ENCODE results near the gene SHTN1. TPM values are rescaled to one million over a fixed set of nuclear protein-coding genes. Genes with fewer than 3 reads are reported as not detected.

Gene SHTN1
- total RNA-seq, 1 donor from 2014 or later: 12.0 TPM

DNA sequence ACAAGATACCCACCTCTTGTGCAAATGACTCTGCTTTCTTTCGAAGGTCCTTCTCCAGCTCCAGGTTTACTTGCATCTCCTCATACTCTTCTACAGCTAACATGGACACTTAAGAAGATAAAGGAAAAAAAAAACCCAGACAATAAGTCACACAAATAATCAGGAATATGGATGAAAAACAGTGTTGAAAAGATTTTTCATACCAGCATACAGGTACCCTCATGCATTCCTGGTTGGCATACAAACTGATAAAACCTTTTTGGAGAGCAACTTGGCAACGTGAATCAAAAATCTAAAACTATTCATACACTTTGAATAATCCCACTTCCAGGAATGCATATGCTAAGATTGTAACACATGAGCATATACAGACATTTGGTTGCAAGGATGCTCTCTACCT lies 60.1 kb downstream of the SHTN1 start:
- no peak for DNase-seq (ENCODE audit: low read depth)

DNA sequence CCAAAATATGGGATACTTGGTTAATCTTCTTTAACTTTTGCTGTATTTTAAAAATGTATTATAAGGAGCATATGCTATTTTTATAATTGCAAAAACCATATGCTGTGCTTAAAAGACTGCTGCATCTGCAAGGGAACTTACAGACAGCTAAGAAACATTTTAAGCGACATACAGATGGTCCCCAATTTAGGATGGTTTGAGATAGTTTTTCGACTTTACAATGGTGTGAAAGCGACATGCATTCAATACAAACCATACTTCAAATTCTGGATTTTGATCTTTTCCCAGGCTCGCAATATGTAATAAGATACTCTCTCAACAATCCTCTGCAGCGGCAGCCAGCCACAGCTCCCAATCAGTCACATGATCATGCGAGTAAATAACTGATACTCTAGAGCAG lies 73.2 kb downstream of the SHTN1 start:
- no peak overlapping the region for H3K4me3 ChIP-seq (ENCODE audit: low read depth, low read length)
- H3K36me3 ChIP-seq (ENCODE audit: control insufficient read depth, insufficient read depth, low read length): no peaks in the 10 kb centered on the region
- TF ChIP-seq, protein P1, sequence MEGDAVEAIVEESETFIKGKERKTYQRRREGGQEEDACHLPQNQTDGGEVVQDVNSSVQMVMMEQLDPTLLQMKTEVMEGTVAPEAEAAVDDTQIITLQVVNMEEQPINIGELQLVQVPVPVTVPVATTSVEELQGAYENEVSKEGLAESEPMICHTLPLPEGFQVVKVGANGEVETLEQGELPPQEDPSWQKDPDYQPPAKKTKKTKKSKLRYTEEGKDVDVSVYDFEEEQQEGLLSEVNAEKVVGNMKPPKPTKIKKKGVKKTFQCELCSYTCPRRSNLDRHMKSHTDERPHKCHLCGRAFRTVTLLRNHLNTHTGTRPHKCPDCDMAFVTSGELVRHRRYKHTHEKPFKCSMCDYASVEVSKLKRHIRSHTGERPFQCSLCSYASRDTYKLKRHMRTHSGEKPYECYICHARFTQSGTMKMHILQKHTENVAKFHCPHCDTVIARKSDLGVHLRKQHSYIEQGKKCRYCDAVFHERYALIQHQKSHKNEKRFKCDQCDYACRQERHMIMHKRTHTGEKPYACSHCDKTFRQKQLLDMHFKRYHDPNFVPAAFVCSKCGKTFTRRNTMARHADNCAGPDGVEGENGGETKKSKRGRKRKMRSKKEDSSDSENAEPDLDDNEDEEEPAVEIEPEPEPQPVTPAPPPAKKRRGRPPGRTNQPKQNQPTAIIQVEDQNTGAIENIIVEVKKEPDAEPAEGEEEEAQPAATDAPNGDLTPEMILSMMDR (IDR thresholded peaks at IDR 0.05; ENCODE audit: insufficient read depth, low read length, poor library complexity, severe bottlenecking): no peak
- H3K27me3 ChIP-seq (ENCODE audit: control insufficient read depth, insufficient read depth, low read length): no peaks in the 10 kb centered on the region
- DNase-seq (ENCODE audit: low read depth): no peak

More for the DNA sequence above, 60.1 kb downstream of the SHTN1 start:
- TF ChIP-seq, protein P1 (IDR thresholded peaks at IDR 0.05; ENCODE audit: insufficient read depth, low read length, poor library complexity, severe bottlenecking): no peak
- H3K4me3 ChIP-seq (ENCODE audit: low read depth, low read length): no peak overlapping the region
- H3K27me3 ChIP-seq (ENCODE audit: control insufficient read depth, insufficient read depth, low read length): no peaks in the 10 kb centered on the region
- no peaks in the 10 kb centered on the region for H3K36me3 ChIP-seq (ENCODE audit: control insufficient read depth, insufficient read depth, low read length)

DNA sequence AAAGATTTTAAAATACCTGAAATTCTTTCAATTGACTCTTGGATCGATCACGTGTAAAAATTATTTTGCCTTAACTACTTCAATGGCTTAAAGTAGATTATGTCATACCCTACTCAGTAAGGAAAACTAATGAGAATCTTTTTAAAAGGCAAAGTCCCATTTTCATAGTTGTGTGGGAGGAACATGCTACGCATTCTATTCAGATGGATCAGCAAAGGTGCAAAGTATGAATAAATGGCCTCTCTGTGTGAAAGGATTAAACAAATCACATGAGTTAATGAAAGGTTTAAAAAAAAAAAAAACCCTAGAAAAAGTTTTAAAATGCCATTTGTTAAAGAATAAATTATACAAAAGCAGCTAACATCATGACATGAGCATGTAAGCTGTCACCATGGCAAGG lies 78.6 kb downstream of the SHTN1 start:
- Histone ChIP-seq H3K27me3 (ENCODE audit: control insufficient read depth, insufficient read depth, low read length) (no peaks in the 10 kb centered on the region), H3K4me3 (ENCODE audit: low read depth, low read length) (no peak overlapping the region), H3K36me3 (ENCODE audit: control insufficient read depth, insufficient read depth, low read length) (no peaks in the 10 kb centered on the region)
- TF ChIP-seq, protein P1 (IDR thresholded peaks at IDR 0.05; ENCODE audit: insufficient read depth, low read length, poor library complexity, severe bottlenecking): no peak
- no peak for DNase-seq (ENCODE audit: low read depth)

DNA sequence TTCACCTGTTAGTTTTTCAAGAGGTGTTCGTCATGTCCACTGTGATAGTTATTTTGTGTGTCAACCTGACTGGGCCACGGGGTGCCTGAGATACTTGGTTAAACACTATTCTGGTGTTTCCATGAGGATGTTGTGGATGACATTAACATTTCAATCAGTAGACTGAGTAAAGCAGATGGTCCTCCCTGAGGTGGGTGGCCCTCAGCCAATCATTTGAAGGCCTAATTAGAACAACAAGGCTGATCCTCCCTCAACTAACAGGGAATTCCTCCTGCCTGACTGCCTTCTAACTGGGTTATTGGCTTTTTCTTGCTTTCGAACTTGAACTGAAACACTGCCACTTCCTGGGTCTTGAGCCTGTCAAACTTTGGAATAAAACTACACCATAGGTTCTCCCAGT lies 79.9 kb downstream of the SHTN1 start:
- Histone ChIP-seq H3K36me3 (ENCODE audit: control insufficient read depth, insufficient read depth, low read length) (no peaks in the 10 kb centered on the region), H3K27me3 (ENCODE audit: control insufficient read depth, insufficient read depth, low read length) (no peaks in the 10 kb centered on the region), H3K4me3 (ENCODE audit: low read depth, low read length) (no peak overlapping the region)
- no peak for DNase-seq (ENCODE audit: low read depth)
- TF ChIP-seq, protein P1 (IDR thresholded peaks at IDR 0.05; ENCODE audit: insufficient read depth, low read length, poor library complexity, severe bottlenecking): no peak

DNA sequence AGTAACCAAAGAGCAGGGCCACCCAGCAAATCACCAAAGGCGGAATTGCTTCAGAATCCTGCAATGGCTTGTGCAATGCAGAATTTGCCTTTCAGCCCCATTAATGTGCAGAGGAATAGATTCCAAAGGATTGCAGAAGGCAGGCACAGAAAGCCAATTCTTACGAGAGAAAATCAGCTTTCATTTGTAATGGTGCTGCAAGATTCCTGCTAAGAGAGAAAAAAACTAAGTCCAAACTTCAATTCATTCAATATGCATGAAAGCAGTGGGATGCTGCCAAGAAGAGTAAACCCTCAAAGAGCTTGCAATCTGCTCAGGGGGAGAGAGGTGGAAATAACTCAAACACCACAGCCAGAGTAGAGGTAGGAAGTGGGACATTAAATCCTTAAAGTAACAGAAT lies 85.3 kb downstream of the SHTN1 start:
- H3K4me3 ChIP-seq (ENCODE audit: low read depth, low read length): no peak overlapping the region
- H3K27me3 ChIP-seq (ENCODE audit: control insufficient read depth, insufficient read depth, low read length): no peaks in the 10 kb centered on the region
- no peaks in the 10 kb centered on the region for H3K36me3 ChIP-seq (ENCODE audit: control insufficient read depth, insufficient read depth, low read length)
- TF ChIP-seq, protein P1 (IDR thresholded peaks at IDR 0.05; ENCODE audit: insufficient read depth, low read length, poor library complexity, severe bottlenecking): no peak
- DNase-seq (ENCODE audit: low read depth): no peak

DNA sequence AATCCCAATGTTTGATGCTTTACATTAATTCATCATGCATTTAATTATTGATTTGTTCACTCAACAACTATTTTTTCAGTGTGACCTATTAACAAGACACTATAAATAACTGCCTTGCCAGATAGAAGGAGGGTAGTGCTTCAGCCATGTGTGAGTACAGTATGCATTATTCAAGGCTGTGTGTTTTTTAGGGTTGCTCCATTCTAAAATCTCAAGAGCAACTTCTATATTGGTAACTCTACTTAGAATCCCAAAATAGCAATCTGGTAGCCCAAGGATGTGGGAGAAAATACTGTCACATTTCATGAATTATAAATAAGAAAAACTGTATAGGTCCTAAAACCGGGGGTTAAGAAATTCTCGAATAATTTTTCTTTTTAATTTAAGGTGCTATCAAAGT lies 85.8 kb downstream of the SHTN1 start:
- TF ChIP-seq, protein P1 (IDR thresholded peaks at IDR 0.05; ENCODE audit: insufficient read depth, low read length, poor library complexity, severe bottlenecking): no peak
- Histone ChIP-seq H3K4me3 (ENCODE audit: low read depth, low read length) (no peak overlapping the region), H3K36me3 (ENCODE audit: control insufficient read depth, insufficient read depth, low read length) (no peaks in the 10 kb centered on the region), H3K27me3 (ENCODE audit: control insufficient read depth, insufficient read depth, low read length) (no peaks in the 10 kb centered on the region)
- DNase-seq (ENCODE audit: low read depth): no peak

Measured in kidney epithelial cell (primary cell).